HUDEP-2 (cell line): Measurements from ENCODE around the gene PTPRG.

Source experiments
- DNase-seq, 76 experiments: peaks; one replicate each; lab custom pipeline; 2025; ENCODE audit not compliant: unreplicated experiment in 76 of 76; lab: John Stamatoyannopoulos, UW

Gene PTPRG

GRCh38 chr3:62117903-62118548, 556.7 kb downstream of the PTPRG start:
- no peak for DNase-seq

DNA sequence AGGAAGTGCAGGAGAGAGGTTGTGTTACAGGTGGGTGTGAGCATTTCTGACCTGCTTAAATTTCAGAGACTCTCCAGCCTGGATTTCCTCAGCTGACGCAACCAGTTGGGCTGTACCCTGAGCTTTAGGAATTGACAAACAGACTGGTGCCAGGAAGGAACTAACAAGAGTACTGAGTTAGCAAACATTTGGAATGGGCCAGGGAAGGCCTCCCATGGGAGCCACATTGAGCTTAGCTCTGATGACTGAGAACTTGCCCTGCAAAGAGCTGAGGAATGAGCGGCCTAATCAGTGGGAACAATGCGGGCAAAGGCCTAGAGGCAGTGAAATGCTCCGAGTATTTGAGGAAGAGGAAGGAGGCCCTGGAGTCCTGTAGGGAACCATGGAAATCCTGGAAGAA, 557.8 kb downstream of the PTPRG start:
- DNase-seq: no peak

GRCh38 chr3:62122819-62123218, 561.4 kb downstream of the PTPRG start:
- DNase-seq: no peak

DNA sequence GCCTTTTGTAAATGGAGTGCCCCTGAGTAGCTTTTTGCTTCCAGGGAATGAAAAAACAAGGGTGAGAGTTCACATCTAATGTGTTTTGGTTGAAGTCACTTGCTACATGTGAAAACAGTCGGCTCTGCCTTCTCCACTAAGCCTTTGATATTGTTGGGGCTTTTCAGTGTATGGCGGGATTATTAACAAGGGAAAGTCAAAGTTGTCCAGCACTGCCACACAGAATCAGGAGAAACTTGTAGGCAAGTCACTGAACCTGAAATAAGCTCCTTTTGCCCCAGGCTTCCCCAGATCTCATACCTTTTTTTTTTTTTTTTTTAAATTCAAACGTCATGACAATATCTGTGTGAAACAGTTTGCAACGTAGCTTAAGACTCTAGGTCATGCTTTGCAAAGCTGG, 564.0 kb downstream of the PTPRG start:
- no peak for DNase-seq

DNA sequence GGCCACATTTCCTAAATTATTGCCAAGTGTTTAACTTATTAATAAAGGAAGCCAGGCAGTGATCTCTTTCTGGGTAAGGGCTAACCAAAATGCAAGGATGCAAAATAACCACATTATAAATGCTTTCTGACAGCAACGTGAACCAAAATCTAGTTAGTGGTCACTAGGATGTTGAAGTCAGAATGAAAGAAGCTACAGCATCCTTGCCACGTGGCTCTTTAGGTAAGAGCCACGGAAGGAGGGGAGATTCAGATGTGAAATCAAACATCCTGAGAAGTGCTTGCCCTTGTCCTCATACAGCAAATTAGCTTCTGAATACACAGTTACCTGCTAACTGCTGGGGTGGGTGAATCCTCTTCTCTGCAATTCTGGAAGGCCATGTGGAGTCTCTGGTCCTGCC, 565.7 kb downstream of the PTPRG start:
- DNase-seq: no peak

DNA sequence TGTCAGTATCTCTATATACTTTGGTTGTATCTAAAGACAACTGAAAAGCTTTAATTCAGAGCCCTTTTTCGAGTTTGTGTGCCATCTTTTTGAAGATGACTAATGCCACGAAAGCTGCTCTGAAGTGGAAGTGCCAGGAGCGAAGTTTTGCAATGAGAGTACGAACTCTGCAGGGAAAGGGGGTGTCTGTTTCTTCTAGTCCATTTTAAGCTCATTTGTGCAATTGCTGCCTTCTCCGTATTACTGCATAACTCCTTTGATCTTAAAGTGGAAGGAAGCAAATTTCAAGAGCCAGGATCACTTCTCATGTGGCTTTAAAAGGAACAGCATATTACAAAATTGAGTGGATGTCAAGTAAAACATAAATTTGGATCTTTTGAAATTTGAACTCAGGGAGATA, 566.7 kb downstream of the PTPRG start:
- no peak for DNase-seq

DNA sequence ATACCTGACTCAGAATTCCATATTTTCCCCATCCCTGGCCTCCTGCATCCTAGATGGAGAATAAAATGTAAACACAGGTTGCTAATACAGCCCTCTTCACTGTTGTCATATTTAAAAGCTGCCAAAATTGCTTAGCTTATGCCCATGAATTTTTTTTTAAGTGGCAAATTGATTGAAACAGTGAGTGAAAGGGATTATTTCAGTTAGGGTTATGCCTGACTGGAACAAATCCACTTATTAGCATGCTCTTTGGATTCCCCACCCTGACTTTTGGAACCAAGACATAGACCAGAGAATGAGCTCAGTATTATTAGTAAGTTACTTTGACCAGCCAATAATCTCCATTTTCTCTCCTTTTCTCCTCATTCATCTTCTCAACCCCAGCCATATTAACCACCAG, 567.3 kb downstream of the PTPRG start:
- no peak for DNase-seq

DNA sequence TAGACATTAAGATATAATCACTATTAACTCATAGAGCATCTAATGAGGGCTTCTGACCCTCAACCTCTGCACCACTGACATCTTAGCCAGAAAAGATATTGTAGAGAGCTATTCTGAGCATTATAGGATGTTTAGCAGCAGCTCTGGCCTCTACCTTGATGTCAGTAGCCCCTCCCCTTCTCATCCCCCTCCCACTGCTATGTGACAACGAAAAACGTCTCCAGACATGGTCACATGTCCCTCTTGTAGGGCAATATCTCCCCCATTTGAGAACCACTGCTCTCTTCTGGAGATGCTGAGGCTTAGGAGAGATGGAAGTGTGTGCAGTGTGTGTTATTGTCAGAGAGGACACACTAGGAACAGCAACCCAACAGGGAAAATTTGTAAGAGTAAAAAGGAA, 569.7 kb downstream of the PTPRG start:
- no peak for DNase-seq

DNA sequence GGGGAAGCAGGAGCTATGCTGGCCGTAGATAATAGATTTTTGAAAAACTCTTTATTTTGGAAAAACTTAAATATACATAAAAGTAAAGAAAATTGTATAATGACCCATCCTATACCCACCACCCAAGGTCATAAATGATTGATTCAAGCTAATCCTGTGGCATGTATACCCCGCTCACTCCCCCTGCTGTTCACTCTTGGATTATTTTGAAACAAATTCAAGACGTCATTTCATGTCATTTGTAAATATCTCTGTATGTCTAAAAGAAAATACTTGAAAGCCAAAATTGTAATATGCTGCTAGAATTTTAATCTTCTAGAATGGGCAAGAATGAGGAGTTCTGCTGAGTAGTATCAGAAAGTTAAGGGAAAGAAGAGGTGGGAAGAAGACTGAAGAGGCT, 570.2 kb downstream of the PTPRG start:
- no peak for DNase-seq

DNA sequence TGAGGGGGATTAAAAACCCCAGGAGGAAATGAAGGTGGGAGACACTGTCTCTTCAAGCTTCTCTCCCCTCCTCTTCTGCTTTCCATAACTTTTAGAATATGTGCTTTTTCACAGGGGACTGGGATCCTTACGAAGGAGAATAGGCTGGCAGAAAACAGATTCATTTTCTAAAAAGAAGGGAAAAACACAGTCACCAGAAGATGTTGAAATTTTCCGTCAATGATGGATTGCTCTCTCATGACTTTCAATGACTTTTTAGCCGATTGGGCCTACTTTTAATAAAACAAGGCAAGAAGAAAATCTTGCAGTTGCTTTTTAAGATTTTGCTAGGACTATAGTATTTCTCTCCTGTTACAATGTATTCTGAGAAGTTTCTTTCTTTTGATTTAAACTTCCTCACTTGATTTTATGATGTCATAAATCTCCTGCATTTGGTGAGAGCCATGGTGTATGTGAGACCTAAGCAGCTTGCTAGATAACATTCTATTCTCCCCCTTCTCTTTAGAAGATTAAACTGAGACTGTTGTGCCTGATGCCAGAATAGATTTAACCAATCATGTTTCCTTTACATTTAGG, 570.7 kb downstream of the PTPRG start:
- no peak for DNase-seq

DNA sequence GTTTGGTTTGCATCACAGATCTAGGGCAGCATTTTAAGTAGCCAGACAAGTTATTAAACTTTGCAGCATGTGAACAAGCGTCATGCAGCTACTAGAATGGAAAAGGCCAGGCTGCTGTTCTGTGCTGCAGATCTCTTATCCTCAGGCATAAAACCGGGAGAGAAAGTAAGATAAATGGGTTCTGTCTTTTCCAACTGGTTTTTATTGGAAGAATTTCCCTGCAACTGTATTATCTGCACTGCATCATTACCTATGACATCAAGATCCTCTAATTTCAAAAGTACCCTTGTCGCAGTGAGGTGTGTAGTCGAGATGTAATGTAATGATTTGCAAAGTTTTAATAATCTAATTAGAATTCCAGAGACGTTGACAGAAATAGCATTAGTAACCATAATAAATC, 571.6 kb downstream of the PTPRG start:
- DNase-seq: no peak

DNA sequence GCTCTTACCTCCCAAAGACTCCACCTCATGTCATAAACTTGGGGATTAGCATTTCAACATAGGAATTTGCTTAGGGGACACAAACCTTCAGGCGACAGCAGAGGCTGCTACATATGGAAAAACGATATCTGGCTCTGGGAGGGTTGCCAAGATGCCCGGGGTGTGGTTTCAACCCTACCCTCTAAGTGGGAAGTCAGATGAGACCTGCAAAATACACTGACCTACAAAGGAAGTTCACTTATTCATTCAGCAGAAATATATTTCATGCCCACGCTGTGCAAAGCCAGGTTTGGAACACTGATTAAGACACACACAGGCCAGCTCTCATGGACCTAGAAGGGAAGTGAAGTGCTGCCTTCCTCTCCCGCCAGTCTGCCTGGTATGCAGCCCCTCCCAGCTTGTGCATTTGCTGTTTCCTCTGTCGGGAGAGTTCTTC, 572.7 kb downstream of the PTPRG start:
- peak in 49 of 76 experiments; percentile 2 to 57 (median 23) for DNase-seq

DNA sequence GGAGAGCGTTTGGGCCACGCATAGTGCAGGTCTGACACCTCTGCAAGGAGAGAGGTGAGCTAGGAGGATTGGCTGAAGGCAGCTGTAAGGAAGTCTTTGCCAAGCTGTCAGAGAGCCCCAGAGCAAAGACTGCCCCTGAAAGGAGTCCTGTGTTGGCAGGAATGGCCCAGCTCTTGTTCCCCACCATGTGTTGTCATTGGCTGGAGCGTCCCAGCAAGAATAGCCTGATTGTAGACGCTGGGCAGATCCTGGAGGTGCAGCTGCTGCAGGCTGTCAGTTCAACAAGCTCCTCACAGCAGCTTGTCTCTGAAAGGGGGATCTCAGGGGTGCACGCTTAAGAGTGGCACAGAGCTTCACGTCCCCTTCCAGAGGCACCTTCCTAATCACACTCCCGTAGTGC, 574.4 kb downstream of the PTPRG start:
- DNase-seq: no peak

- no peak for DNase-seq
These were observed 578.6 kb downstream of the PTPRG start for GRCh38 chr3:62139957-62140356.

DNA sequence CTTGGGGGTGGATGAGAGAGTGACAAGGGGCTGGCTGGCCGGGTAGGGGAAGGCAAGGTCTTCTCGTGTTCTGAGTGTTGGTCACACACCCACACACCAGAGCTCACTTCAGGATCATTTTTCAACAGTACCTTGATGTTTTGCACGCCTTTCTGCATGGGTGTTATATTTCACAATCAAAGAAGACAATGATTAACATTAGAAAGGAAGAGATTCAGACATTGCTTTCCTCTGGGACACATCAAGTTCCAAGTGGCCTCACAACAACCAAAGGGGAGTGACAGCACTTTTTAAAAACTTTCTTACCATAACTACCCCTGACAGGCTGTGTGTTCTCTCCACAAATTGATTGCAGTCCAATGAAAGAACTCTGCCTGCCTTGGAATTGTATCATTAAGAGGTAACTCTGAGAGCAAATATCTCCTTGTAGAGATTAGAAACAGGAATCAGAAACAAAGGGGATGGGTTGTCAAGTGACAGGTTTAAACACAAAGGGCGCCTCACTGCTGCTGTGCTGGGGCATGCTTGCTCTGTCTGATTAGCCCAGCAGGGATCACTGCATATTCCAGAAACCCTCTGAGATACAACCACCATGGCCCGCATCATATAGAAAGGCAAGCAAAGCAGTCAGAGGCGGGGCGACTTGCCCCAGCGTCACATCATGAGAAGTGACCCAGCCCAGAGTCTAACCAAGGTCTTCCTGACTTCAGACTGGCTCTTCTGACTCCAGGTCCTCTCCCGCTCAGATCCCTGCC, 581.1 kb downstream of the PTPRG start:
- DNase-seq: no peak

- DNase-seq: no peak
These were observed 582.6 kb downstream of the PTPRG start for GRCh38 chr3:62143843-62144450.

GRCh38 chr3:62144482-62144881, 583.1 kb downstream of the PTPRG start:
- DNase-seq: no peak

- no peak for DNase-seq
These were observed 583.9 kb downstream of the PTPRG start for GRCh38 chr3:62145086-62145757.

- no peak for DNase-seq
These were observed 588.2 kb downstream of the PTPRG start for GRCh38 chr3:62149539-62149938.

GRCh38 chr3:62149962-62150361, 588.6 kb downstream of the PTPRG start:
- DNase-seq: no peak

DNA sequence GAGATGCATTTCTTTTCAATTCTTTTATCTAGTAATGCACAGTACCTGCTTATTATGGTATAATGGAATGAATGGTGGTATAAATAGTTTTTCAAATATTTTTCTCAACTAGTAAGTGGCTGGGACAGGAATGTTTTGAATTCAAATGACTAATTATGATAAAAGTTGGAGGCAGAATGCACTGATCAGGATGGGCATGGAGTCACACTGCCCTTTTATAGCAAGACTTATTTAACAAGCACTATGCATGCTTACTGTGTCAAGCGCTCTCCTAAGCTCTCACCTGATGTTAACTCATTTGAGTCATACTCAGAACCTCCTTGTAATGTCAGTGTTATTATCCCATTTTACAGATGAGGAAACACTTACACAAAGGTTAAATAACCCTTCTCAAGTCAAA, 590.2 kb downstream of the PTPRG start:
- no peak for DNase-seq
